Measurements from ENCODE around the gene CAPN1. TPM values are rescaled to one million over a fixed set of nuclear protein-coding genes. Genes with fewer than 3 reads are reported as not detected.

CAPN1 gene
- total RNA-seq, 6 experiments from 2014 or later: 55.7 to 124 (median 83.1) TPM

DNA sequence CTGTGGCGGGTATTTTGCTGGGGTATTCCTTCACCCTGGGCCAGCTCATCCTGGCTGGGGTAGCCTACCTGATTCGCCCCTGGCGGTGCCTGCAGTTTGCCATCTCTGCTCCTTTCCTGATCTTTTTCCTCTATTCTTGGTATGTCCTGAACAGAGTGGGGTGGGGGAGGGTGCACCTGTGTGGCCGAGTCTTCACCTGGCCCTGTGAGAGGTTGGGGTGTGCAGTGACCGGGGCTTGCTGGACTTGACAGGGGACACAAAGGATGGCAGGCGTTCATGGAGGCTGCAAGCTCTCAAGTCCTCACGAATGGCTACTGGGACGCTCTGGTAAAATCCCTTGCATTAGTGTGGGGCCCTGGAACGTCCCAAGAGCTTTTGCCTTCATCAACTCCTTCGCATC is 39.3 kb downstream of the CAPN1 start:
- no peak for DNase-seq
- no peak for ATAC-seq

DNA sequence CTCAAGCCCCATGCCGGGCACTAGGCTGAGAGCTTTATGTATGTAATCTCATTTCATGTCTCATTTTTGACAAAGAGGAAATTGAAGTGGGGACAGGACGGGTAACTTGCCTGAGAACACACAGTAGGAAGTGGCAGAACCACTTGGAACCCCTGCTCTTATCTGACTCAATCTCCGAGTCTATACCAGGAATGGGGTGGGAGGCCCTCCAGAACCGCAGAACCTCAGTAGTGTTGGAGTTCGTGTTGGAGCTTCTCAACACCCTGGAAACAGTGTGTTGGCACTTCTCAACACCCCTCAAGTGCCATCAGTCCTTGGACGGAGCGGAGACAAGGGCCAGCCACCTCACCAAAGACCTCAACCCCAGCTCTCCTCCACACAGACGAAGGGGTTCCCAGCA is 41.3 kb downstream of the CAPN1 start:
- DNase-seq (no peak), ATAC-seq (no peak)
- H3K36me3 ChIP-seq: no peaks in the 10 kb centered on the region
- TF ChIP-seq, protein P1, sequence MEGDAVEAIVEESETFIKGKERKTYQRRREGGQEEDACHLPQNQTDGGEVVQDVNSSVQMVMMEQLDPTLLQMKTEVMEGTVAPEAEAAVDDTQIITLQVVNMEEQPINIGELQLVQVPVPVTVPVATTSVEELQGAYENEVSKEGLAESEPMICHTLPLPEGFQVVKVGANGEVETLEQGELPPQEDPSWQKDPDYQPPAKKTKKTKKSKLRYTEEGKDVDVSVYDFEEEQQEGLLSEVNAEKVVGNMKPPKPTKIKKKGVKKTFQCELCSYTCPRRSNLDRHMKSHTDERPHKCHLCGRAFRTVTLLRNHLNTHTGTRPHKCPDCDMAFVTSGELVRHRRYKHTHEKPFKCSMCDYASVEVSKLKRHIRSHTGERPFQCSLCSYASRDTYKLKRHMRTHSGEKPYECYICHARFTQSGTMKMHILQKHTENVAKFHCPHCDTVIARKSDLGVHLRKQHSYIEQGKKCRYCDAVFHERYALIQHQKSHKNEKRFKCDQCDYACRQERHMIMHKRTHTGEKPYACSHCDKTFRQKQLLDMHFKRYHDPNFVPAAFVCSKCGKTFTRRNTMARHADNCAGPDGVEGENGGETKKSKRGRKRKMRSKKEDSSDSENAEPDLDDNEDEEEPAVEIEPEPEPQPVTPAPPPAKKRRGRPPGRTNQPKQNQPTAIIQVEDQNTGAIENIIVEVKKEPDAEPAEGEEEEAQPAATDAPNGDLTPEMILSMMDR (IDR thresholded peaks at IDR 0.05): no peak
- no peak for TF ChIP-seq POLR2A (IDR thresholded peaks at IDR 0.05)
- 61% methylated on average over 4 of the region's 8 CpGs for WGBS (ENCODE audit: insufficient coverage, low coverage, low lambda C conversion rate, missing lambda C conversion rate)
- no peaks in the 10 kb centered on the region for H3K9me3 ChIP-seq
- H3K27ac ChIP-seq: no peak overlapping the region
- peaks cover 0 to 9% (median 3%) of the 10 kb centered on the region in 4 donors for H3K4me1 ChIP-seq
- no peaks in the 10 kb centered on the region for H3K27me3 ChIP-seq
- intact Hi-C loops (cut with DNase I): no loop called here
- no peak overlapping the region for H3K4me3 ChIP-seq

More for the DNA sequence above, 39.3 kb downstream of the CAPN1 start:
- no peaks in the 10 kb centered on the region for H3K27me3 ChIP-seq
- no peaks in the 10 kb centered on the region for H3K36me3 ChIP-seq
- H3K4me3 ChIP-seq: no peak overlapping the region
- no peaks in the 10 kb centered on the region for H3K9me3 ChIP-seq
- WGBS (ENCODE audit: insufficient coverage, low coverage, low lambda C conversion rate, missing lambda C conversion rate): 94% methylated on average over 5 of the region's 10 CpGs
- H3K4me1 ChIP-seq: peaks cover 0 to 6% (median 2%) of the 10 kb centered on the region in 4 donors
- no peak overlapping the region for H3K27ac ChIP-seq
- no peak for TF ChIP-seq POLR2A (IDR thresholded peaks at IDR 0.05)
- TF ChIP-seq, protein P1 (IDR thresholded peaks at IDR 0.05): no peak
- intact Hi-C loops (cut with DNase I): no loop called here

DNA sequence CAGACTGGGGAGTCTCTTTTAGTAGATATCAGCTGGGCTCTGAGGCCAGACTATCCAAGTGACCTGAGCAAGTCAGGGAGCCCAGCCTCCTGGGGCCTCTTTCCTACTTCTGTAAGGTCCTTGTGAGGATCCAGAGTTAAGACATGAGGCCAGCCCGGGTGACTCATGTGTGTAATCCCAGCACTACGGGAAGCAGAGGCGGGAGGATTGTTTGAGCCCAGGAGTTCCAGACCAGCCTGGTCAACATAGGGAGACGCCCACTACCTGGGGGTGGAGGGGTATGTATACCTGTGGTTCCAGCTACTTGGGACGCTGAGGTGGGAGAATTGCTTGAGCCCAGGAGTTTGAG is 43.2 kb downstream of the CAPN1 start:
- DNase-seq: peak in 1 of 3 donors; percentile 39
- intact Hi-C loops (cut with DNase I): no loop called here

DNA sequence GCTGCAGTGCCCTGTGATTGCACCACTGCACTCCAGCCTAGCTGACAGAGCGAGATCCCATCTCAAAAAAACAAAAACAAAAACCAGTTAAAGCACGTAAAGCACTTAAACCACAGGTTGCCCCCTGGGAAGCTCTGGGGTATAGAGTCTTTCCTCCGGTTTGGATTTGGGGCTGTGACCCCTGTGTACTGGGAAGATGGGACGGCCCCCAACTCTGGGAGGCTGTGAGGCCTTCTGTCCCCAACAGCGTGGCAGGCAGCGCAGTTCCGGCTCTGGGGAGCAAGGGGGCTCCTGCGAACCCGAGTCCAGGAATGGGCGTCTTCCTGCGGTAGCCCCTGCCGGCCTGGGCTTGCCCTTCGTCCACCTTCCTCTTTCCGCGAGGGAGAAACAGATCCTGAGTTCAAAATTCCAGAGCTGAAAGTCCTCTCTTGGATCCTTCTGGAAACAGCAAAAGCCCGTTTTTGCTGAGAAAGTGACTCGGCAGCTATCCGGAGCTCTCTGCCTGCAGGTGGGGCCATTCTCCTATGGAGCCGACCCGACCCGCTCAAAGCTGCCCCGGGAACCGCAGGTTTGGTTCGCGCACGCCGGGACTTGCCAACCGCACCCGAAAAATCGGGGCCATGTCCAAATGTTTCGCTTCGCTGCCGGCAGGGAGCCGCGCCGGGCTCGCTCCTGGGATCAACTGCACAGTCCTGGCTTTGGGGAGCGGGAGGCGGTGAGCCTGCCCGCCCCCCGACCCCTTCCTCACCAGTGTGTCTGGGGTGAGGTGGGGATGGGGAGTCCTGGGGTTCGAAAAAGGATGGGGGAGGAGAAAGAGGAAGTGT is 43.8 kb downstream of the CAPN1 start:
- peak; percentile 76 to 84 (median 82) for DNase-seq
- 4% methylated on average over 20 of the region's 42 CpGs for WGBS (ENCODE audit: insufficient coverage, low coverage, low lambda C conversion rate, missing lambda C conversion rate)
- H3K27ac ChIP-seq: peak overlapping the region; percentile 54 to 75 (median 55)
- no peaks in the 10 kb centered on the region for H3K36me3 ChIP-seq
- intact Hi-C loops (cut with DNase I): no loop called here
- H3K9me3 ChIP-seq: no peaks in the 10 kb centered on the region
- peak overlapping the region; percentile 36 to 56 (median 46) for H3K4me3 ChIP-seq
- H3K27me3 ChIP-seq: no peaks in the 10 kb centered on the region
- peaks cover 0 to 9% (median 3%) of the 10 kb centered on the region in 4 donors for H3K4me1 ChIP-seq
- TF ChIP-seq POLR2A (IDR thresholded peaks at IDR 0.05): no peak
- TF ChIP-seq, protein P1 (IDR thresholded peaks at IDR 0.05): peak; percentile 38 to 59 (median 44)
- peak; percentile 93 to 95 (median 94) for ATAC-seq

More for the DNA sequence above, 43.2 kb downstream of the CAPN1 start:
- Histone ChIP-seq H3K9me3 (no peaks in the 10 kb centered on the region), H3K36me3 (no peaks in the 10 kb centered on the region), H3K4me1 (peaks cover 0 to 9% (median 3%) of the 10 kb centered on the region in 4 donors), H3K27me3 (no peaks in the 10 kb centered on the region), H3K4me3 (no peak overlapping the region), H3K27ac (peak overlapping the region in 2 of 3 donors; percentile 55 to 75)
- TF ChIP-seq POLR2A (IDR thresholded peaks at IDR 0.05): no peak
- TF ChIP-seq, protein P1 (IDR thresholded peaks at IDR 0.05): no peak
- WGBS (ENCODE audit: insufficient coverage, low coverage, low lambda C conversion rate, missing lambda C conversion rate): 56% methylated on average over 4 of the region's 5 CpGs
- ATAC-seq: peak; percentile 20 to 67 (median 36)

Data from right lobe of liver (tissue), 6 donors.